ENCODE results near the gene ASXL3.

The ASXL3 gene

GRCh38 chr18:33717339-33717738, 139.3 kb downstream of the ASXL3 start:
- DNase-seq (ENCODE audit: low spot score), result no peak

DNA sequence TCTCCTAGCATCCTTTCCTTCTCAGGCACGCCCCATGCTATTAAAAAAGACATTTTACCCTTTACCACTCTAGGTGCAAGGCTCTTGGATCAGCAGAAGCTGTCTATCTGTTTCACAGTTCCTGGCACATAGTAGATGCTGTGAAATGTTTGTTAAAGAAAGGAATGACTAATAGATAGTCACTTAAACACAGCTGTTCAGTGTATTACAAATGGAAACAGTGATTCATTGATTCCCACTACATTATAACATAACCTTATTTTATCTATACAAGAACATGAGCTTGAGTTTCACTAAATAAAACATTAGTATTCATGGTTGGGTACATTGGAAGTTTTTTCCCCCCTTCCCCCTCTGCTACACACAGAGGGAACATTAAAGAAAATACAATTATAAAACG, 142.1 kb downstream of the ASXL3 start:
- no peak for DNase-seq (ENCODE audit: low spot score)

DNA sequence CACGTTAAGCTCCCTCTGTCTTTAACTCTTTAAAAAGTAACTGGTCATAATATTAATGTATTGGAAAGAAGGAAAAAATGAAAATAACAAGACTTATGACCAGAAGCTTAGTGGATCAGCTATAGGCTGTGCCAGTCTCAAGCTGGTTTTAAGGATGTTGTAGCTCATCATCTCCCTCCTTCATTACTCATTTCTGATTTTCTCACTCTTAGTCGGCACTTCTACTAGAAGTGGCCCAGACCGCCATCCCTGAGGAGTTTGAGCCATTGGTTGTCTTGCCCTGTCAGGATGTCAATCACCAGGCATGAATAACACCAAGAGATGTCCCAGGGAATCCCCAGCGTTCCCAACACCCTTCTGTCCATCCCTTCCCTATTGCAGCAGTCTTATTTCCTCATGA, 151.5 kb downstream of the ASXL3 start:
- DNase-seq (ENCODE audit: low spot score), result no peak

DNA sequence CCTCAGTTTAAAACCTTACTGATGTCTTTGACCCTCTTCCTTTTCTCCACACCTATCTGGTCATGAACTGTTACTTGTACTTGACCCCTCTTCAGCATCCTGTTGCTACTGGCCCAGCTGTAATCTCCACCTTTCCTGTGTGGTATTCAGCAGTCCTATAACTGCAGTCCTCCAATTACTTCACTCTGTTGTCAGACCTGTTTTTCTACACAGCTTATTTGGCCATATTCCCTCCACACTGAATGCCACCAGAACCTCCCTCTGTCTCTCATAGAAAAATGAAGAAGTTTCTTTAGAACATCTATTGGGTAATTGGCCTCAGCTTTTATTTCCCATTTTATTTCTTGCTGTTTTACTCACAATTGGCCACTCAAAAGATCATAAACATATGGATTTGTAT, 155.4 kb downstream of the ASXL3 start:
- DNase-seq (ENCODE audit: low spot score), result no peak

- no peak for DNase-seq (ENCODE audit: low spot score)
Measured at GRCh38 chr18:33735428-33735827, 157.4 kb downstream of the ASXL3 start.

DNA sequence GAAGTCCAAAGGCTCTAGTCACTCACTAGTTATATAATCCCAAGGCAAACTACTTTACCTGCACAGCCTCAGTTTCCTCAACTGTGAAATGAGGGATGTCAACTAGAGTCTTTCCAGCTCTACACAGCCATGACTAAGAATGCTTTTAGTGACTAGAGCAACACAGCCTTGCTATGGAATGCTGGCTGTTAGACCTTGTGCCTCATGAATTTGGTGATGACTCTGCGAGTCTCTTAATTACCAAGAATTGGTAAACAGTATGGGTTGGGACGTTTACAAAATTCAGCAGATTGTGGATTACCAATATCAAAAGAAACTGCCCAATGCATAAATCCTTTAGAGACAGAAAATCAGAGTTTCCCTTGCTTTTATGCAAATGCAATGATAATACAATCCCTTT, 163.7 kb downstream of the ASXL3 start:
- no peak for DNase-seq (ENCODE audit: low spot score)

DNA sequence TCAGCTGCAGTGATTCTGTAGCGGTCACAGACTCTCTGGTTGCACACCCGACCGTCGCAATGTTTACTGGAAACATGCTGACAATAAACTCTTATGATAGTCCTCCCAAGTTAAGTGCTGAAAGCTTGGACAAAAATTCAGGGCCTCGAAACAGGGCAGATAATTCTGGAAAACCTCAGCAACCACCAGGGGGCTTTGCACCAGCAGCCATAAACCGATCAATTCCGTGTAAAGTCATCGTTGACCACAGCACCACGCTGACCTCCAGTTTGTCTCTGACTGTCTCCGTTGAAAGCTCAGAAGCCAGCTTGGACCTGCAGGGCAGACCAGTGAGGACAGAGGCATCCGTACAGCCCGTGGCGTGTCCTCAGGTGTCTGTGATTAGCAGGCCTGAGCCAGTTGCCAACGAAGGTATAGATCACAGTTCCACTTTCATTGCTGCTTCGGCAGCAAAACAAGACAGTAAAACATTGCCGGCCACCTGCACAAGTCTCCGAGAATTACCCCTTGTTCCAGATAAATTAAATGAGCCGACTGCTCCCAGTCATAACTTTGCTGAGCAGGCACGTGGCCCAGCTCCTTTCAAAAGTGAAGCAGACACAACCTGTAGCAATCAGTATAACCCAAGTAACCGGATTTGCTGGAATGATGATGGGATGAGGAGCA, 166.1 kb downstream of the ASXL3 start:
- no peak for DNase-seq (ENCODE audit: low spot score)

DNA sequence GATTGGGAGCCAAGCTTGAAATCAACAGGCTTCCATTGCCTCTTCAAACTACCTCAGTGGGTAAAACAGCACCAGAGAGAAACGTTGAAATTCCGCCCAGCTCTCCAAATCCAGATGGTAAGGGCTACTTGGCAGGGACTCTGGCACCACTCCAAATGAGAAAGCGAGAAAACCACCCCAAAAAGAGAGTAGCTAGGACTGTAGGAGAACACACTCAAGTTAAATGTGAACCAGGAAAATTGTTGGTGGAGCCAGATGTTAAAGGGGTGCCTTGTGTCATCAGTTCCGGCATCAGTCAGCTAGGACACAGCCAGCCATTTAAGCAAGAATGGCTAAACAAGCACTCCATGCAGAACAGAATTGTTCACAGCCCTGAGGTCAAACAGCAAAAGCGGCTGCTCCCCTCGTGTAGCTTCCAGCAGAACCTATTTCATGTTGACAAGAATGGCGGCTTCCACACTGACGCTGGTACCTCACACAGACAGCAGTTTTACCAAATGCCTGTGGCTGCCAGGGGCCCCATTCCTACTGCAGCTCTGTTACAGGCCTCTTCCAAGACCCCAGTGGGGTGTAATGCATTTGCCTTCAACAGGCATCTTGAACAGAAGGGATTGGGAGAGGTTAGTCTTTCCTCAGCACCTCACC, 167.3 kb downstream of the ASXL3 start:
- no peak for DNase-seq (ENCODE audit: low spot score)

GRCh38 chr18:33745871-33746545, 168.0 kb downstream of the ASXL3 start:
- no peak for DNase-seq (ENCODE audit: low spot score)

DNA sequence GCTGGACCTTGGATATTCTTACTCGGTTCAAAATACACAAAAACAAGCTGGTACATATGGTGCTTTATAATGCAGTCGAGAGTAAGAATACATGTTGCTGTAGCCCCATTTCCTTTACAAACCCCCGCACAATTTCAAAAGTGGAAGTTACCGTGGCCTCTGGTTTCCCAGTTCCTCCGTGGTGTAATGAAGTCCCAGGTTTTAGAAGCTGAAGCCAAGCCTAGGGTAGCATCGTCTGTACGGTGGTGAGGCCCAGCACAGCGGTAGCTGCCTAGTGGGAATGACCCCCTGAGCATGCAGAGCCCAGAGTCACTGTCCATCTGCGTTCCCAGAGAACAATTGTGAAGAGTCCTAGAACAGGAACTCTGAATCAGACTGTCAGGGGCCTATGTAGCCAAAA, 171.8 kb downstream of the ASXL3 start:
- no peak for DNase-seq (ENCODE audit: low spot score)

DNA sequence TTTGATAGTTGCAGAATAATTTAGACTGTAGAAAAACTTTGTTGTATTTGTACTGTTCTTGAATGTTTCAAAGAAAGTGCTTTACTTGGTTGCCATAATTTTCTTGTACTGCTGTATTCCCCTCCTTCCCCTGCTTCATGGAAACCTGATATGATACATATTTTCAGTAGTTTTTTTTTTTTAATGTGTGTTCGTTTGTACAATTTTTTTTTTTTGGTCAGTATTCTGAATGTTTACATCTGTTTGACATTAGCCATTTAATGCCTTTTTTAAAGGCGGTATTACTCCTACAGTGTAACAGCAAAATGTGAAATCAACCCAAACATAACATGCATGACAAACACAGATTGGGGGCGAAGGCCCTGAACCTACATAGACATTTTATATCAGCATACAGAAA, 172.3 kb downstream of the ASXL3 start:
- DNase-seq (ENCODE audit: low spot score), result no peak

DNA sequence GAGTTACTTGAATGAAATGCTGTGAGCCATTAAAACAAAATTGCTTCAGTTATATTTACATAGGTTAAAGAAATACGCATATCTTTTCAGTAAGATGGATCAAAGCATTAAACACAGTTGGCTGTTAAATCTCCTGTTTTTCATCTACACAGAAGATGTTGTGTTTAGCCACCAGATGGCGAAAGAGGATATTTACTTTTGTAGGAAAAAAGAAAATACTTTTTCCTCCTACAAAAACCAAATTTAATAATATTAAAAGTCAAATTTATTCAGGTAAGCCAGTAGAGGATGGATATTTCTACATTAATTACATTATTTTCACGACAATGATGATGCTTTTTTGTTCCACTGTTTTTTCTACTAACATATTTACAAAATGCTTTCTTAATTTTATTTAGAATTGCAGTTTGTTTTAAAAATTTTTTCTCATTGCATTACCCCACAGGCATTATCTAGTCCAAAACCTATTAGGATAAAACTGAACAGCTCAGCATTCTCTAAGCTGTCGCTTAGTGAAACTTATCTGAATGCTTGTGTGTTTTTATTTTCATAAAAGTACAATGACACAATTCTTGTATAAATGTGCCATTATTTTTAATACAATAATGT, 173.7 kb downstream of the ASXL3 start:
- no peak for DNase-seq (ENCODE audit: low spot score)

DNA sequence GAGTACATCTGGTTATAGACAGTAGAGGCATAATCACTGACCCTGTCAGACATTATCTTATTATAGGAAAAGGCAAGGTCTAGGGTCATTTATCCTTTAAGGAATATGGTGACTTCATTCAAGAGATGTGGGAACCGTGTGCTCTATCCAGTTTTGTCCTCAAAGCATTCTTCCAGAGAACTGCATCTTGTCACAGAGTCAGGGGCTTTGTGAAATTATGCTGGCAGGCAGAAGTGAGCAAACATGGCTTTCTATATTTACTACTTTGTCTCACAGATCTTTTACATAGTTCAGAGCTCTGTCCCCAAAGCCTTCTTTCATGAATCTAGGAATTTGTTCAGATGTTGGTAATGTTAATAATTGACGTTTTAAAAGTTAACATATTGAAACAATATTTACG, 177.4 kb downstream of the ASXL3 start:
- no peak for DNase-seq (ENCODE audit: low spot score)

- DNase-seq (ENCODE audit: low spot score), result no peak
Measured at GRCh38 chr18:33755931-33756560, 178.0 kb downstream of the ASXL3 start.

DNA sequence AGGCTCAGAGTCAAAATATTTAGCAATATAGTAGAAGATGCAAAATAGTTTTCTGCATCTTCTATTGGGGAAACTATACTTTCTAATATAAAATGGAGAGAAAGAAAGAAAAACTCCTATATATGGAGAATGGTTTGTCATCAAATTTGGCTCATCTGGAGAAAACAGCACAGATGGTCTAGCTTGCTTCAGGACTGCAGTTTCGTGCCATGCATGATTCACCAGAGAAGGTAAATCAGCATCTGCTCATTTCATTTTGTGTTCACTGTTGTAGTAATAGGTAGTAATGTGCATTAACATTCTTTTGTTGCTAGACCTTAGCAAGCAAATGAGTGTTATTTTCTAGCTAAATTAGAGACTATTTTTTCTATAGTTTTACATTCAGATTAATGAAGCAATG, 179.0 kb downstream of the ASXL3 start:
- DNase-seq (ENCODE audit: low spot score), result no peak

- no peak for DNase-seq (ENCODE audit: low spot score)
Measured at GRCh38 chr18:33761363-33761762, 183.3 kb downstream of the ASXL3 start.

DNA sequence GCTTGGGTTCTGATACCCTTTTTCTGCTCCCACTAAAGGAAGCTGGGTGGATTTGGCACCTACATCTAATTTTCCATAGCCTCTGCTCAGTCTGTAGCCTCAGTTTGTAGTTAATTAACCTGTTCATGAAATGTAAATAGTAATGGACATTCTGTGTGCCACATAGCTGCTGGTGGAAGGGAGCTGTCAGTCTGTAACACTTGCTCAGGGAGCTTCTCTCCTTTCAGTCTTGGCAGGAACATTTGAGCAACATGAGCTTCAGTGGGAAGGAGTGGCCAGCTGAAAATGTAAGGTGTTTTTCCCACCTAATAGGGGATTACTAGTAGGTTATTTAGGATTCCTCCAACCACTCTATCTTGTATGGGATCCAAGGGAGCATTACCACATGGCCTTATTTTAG, 203.4 kb downstream of the ASXL3 start:
- no peak for DNase-seq (ENCODE audit: low spot score)
